ENCODE measurements around the gene ATAD3B.

DNA sequence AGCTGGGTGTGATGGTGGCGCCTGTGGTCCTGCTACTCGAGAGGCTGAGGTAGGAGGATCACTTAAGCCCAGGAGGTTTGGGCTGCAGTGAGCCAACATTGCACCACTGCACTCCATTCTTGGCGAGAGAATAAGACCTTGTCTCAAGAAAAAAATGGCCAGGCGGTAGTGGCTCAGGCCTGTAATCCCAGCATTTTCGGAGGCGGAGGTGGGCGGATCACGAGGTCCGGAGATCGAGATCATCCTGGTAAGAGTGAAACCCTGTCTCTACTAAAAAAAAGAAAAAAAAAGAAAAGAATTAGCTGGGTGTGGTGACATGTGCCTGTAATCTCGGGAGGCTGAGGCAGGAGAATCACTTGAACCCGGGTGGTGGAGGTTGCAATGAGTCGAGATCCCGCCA lies 11.3 kb downstream of the ATAD3B start:
- TF ChIP-seq, protein P1, sequence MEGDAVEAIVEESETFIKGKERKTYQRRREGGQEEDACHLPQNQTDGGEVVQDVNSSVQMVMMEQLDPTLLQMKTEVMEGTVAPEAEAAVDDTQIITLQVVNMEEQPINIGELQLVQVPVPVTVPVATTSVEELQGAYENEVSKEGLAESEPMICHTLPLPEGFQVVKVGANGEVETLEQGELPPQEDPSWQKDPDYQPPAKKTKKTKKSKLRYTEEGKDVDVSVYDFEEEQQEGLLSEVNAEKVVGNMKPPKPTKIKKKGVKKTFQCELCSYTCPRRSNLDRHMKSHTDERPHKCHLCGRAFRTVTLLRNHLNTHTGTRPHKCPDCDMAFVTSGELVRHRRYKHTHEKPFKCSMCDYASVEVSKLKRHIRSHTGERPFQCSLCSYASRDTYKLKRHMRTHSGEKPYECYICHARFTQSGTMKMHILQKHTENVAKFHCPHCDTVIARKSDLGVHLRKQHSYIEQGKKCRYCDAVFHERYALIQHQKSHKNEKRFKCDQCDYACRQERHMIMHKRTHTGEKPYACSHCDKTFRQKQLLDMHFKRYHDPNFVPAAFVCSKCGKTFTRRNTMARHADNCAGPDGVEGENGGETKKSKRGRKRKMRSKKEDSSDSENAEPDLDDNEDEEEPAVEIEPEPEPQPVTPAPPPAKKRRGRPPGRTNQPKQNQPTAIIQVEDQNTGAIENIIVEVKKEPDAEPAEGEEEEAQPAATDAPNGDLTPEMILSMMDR (CRISPR knock-in tag; IDR thresholded peaks at IDR 0.05): no peak
- TF ChIP-seq NCOR1 (IDR thresholded peaks at IDR 0.05; ENCODE audit: borderline replicate concordance, low read length) (no peak), SUZ12 (IDR thresholded peaks at IDR 0.05; ENCODE audit: low read depth, low read length) (no peak), TRIM24 (CRISPR knock-in tag; IDR thresholded peaks at IDR 0.05) (no peak), U2AF1 (optimal IDR thresholded peaks at IDR 0.05; ENCODE audit: low read depth, low read length) (no peak), NR3C1 (CRISPR knock-in tag; IDR thresholded peaks at IDR 0.05) (no peak), NRL (CRISPR knock-in tag; IDR thresholded peaks at IDR 0.05; ENCODE audit: borderline replicate concordance) (no peak), SETDB1 (CRISPR knock-in tag; IDR thresholded peaks at IDR 0.05; ENCODE audit: borderline replicate concordance) (no peak), POLR2A (IDR thresholded peaks at IDR 0.05; ENCODE audit: insufficient read depth in 1 of 2, low read depth in 2 of 2, low read length in 2 of 2) (no peak)
- TF ChIP-seq, protein P2, sequence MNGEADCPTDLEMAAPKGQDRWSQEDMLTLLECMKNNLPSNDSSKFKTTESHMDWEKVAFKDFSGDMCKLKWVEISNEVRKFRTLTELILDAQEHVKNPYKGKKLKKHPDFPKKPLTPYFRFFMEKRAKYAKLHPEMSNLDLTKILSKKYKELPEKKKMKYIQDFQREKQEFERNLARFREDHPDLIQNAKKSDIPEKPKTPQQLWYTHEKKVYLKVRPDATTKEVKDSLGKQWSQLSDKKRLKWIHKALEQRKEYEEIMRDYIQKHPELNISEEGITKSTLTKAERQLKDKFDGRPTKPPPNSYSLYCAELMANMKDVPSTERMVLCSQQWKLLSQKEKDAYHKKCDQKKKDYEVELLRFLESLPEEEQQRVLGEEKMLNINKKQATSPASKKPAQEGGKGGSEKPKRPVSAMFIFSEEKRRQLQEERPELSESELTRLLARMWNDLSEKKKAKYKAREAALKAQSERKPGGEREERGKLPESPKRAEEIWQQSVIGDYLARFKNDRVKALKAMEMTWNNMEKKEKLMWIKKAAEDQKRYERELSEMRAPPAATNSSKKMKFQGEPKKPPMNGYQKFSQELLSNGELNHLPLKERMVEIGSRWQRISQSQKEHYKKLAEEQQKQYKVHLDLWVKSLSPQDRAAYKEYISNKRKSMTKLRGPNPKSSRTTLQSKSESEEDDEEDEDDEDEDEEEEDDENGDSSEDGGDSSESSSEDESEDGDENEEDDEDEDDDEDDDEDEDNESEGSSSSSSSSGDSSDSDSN (CRISPR knock-in tag; IDR thresholded peaks at IDR 0.05): no peak
- TF ChIP-seq, protein P3, sequence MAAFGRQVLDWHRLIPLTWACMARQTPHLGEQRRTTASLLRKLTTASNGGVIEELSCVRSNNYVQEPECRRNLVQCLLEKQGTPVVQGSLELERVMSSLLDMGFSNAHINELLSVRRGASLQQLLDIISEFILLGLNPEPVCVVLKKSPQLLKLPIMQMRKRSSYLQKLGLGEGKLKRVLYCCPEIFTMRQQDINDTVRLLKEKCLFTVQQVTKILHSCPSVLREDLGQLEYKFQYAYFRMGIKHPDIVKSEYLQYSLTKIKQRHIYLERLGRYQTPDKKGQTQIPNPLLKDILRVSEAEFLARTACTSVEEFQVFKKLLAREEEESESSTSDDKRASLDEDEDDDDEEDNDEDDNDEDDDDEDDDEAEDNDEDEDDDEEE (CRISPR knock-in tag; IDR thresholded peaks at IDR 0.05): no peak
- TF ChIP-seq, protein P4, sequence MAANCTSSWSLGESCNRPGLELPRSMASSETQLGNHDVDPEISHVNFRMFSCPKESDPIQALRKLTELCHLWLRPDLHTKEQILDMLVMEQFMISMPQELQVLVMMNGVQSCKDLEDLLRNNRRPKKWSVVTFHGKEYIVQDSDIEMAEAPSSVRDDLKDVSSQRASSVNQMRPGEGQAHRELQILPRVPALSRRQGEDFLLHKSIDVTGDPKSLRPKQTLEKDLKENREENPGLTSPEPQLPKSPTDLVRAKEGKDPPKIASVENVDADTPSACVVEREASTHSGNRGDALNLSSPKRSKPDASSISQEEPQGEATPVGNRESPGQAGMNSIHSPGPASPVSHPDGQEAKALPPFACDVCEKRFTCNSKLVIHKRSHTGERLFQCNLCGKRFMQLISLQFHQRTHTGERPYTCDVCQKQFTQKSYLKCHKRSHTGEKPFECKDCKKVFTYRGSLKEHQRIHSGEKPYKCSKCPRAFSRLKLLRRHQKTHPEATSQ (CRISPR knock-in tag; IDR thresholded peaks at IDR 0.05; ENCODE audit: borderline replicate concordance): no peak
